Measurements from ENCODE around the gene BCL2L14.

GRCh38 chr12:12098691-12099015 lies 27.9 kb downstream of the BCL2L14 start:
- TF ChIP-seq SUZ12 (IDR thresholded peaks at IDR 0.05; ENCODE audit: extremely low read depth, insufficient read depth, insufficient read length): no peak
- no peak for TF ChIP-seq ZNF274 (IDR thresholded peaks at IDR 0.05; ENCODE audit: low read depth, low read length)
- no peak for TF ChIP-seq YY1 (IDR thresholded peaks at IDR 0.05; ENCODE audit: insufficient read depth, insufficient read length)
